H7 (cell line): ENCODE measurements around the gene CD40. TPM values are rescaled to one million over a fixed set of nuclear protein-coding genes. Genes with fewer than 3 reads are reported as not detected.

Source experiments
- DNase-seq: peaks from one replicate; pipeline ENCODE4 v3.0.0; 2012
- H3K27me3 ChIP-seq: 2 replicates; pipeline ENCODE4 v1.6.0; 2011; ENCODE audit warnings: mild to moderate bottlenecking, low read length; ENCODE audit not compliant: control insufficient read depth, insufficient read depth
- H3K36me3 ChIP-seq: replicated peaks from 2 replicates; pipeline ENCODE4 v1.5.1; 2011; ENCODE audit warnings: low read length; ENCODE audit not compliant: control insufficient read depth, insufficient read depth
- H3K4me3 ChIP-seq: 2 replicates; pipeline ENCODE4 v1.5.1; 2011; ENCODE audit warnings: low read depth, mild to moderate bottlenecking, control low read depth, low read length, moderate library complexity; ENCODE audit not compliant: insufficient read depth
- total RNA-seq: library from RNA; depleted of rRNA; stranded (reverse); fragments of >200 nt; shearing (Covaris generic); gene quantifications from 2 replicates; pipeline ENCODE4 v1.2.3, GENCODE V29; 2014; rRNA removed

CD40 gene
- total RNA-seq, 1 experiment from 2014 or later: 8.8 TPM

DNA sequence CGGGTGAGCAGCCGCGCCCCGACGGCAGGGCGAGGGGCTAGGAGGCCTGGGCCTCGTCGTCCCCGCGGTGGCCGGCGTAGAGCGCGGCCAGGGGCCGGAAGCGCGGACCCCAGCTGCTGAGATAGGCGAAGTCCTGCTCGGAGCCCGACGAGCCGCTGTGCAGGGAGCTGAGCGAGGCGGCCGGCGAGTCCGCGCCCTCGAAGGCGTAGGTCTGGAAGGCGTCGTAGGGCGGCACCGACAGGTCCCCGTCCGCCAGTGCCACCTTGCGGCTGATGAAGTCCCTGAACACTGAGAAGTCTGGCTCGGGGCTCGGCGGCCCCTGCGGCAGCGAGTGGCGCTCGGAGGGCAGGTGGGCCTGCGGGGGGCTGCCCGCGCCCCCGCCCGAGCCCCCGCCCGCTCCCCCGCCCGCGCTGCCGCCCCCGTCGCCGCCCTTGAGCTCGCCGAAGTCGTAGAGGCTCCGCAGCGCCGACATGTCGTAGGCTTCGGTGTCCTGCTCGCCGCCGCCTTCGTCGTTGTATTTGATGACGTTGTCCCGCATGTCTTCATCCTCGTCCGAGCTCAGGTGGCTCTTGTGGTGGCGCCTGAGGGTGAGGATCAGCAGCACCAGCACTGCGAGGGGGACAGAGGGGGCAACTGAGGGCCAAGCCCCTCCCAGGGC is 56.5 kb downstream of the CD40 start:
- Histone ChIP-seq H3K36me3 (no peaks in the 10 kb centered on the region), H3K4me3 (peak overlapping the region; percentile 22), H3K27me3 (peaks cover 35% of the 10 kb centered on the region)
- DNase-seq: peak; percentile 97

DNA sequence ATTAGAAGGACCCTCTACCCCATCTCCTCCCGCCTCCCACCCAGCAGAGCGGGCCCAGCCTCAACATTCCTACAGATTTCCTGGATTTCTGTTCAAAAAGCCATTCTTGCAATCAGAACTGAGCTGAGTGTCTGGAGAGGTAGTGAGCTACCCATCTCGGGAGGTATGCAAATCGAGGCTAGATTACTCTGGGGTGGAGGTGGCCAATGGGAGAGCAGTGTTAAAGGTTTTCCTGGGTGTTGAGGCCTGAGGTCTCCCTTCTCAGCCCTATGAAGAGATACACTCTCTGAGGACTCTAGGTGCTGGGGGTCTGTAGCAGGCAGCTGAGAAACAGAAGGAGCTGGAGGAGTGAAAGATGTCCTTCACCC is 57.0 kb downstream of the CD40 start:
- Histone ChIP-seq H3K4me3 (peak overlapping the region; percentile 22), H3K27me3 (peaks cover 35% of the 10 kb centered on the region)
- DNase-seq: no peak

DNA sequence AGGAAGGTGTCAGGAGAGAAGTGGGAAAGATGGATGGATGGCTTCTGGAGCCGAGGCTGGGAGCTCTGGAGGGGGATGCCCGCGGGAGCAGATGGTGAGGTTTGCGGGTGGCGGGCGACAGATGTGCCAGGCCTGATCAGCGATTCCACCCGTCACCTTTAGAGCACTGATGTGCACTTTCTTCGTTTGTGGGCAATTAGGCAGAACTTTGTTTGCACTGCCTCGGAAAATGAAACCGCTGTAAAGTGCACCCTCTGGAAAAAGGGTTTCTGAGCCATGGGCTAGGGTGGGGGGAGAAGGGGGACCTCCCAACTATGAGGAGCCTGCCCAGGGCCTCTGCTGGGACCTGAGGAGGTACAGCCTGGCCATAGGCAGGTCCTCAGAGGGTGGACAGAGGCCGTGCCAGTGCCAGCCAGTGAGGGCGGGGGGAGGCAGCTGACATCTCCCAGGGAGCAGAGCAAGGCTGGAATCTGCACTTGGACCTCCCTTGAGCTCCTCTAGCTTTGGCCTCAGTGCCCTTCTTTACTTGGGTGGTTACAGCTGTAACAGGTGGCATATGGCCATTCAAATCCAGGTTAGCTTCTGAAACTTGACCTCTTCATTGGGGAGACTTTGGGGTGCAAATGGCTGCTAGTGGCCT is 58.7 kb downstream of the CD40 start:
- H3K4me3 ChIP-seq: no peak overlapping the region
- no peaks in the 10 kb centered on the region for H3K36me3 ChIP-seq
- H3K27me3 ChIP-seq: peaks cover 33% of the 10 kb centered on the region
- no peak for DNase-seq

More for the DNA sequence above, 57.0 kb downstream of the CD40 start:
- H3K36me3 ChIP-seq: no peaks in the 10 kb centered on the region

DNA sequence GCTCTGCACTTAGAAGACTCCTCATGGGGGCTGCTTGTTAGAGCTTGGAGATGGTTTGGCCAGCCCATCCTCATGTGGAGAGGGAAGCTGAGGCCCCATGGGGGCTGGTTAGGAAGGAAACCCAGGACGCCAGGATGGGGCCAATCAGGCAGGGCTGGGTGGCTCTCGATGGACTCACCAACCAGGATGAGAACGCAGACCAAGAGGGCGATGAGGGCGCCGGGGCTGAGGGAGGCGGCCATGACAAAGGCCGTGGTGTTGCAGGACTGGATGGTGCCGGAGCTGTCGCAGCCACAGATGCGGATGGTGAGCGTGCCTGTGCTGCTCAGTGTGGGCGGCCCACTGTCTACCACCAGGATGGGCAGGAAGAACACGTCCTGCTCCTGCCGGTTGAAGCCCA is 59.7 kb downstream of the CD40 start:
- H3K36me3 ChIP-seq: no peaks in the 10 kb centered on the region
- peaks cover 30% of the 10 kb centered on the region for H3K27me3 ChIP-seq
- DNase-seq: no peak
- no peak overlapping the region for H3K4me3 ChIP-seq

DNA sequence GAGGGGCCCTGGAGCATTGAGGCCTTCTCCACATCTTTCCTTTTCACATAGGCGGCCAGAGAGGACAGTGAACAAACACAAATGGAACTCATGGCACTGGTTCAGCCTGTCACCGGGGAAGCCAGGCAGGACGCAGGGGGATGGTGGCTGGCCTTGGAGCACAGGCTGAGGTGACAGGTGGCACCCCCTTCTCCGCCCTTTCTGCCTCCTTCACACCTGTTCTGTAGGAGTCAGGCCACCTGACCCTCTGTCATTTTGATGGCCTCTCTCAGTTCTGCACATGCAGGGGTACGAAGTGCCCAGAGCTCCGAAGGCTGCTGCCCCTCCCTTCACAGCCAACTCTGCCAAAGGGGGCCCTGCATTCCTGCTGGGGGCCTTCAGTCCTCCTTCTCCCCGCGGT is 60.8 kb downstream of the CD40 start:
- no peak overlapping the region for H3K4me3 ChIP-seq
- no peak for DNase-seq
- H3K27me3 ChIP-seq: peaks cover 19% of the 10 kb centered on the region
- no peaks in the 10 kb centered on the region for H3K36me3 ChIP-seq

Other genes with a start within 250 kb of the CD40 start
- gene ZSWIM1, start 237.1 kb upstream of the CD40 start, total RNA-seq: 13.3 and 17.8 TPM in 2 replicates
- gene SPATA25, start 230.7 kb upstream of the CD40 start, total RNA-seq: 0.41 and 5.1 TPM in 2 replicates
- gene NEURL2, start 227.1 kb upstream of the CD40 start, total RNA-seq: 8.1 and 10.2 TPM in 2 replicates
- gene CTSA, start 227.0 kb upstream of the CD40 start, total RNA-seq: 38.7 and 41.8 TPM in 2 replicates
- gene PLTP, start 206.2 kb upstream of the CD40 start, total RNA-seq: 87.3 and 104 TPM in 2 replicates
- 22.8 and 28.4 TPM in 2 replicates for gene PCIF1, start 183.6 kb upstream of the CD40 start, total RNA-seq
- gene ZNF335, start 146.1 kb upstream of the CD40 start, total RNA-seq: 15.0 and 18.1 TPM in 2 replicates
- 9.8 and 11.6 TPM in 2 replicates for gene MMP9, start 109.4 kb upstream of the CD40 start, total RNA-seq
- gene SLC12A5, start 89.1 kb upstream of the CD40 start, total RNA-seq: 1.3 and 4.3 TPM in 2 replicates
- 8.6 and 12.2 TPM in 2 replicates for gene NCOA5, start 28.4 kb upstream of the CD40 start, total RNA-seq
- gene CDH22, start 190.2 kb downstream of the CD40 start, total RNA-seq: 0.03 TPM in 1 of 2 replicates, not detected in the other